Ovary (tissue), 3 donors: Measurements from ENCODE around the gene FIGLA.

Experiments used
- CTCF ChIP-seq, 3 donors: fragments of 450-650 bp in 2 of 3; fragments of 200-600 bp in 1 of 3; IDR thresholded peaks; one replicate each; pipeline versions ENCODE4 v1.5.1 to v1.8.0; 2016 to 2022; ENCODE audit warnings: antibody characterized with exemption in 3 of 3, mild to moderate bottlenecking in 1 of 3
- EP300 ChIP-seq: sonication (generic); formaldehyde crosslinking; IDR thresholded peaks from one replicate; pipeline ENCODE4 v1.6.1; 2017; ENCODE audit warnings: antibody characterized with exemption
- POLR2A ChIP-seq: fragments of 450-650 bp; IDR thresholded peaks from one replicate; pipeline ENCODE4 v1.6.1; 2017; ENCODE audit warnings: antibody characterized with exemption, mild to moderate bottlenecking, moderate library complexity
- donor health status: DM: no; HTN: no; CAD: no.

- TF ChIP-seq CTCF (IDR thresholded peaks at IDR 0.05) (no peak), POLR2A (no peak), EP300 (no peak)
These were observed 17.8 kb downstream of the FIGLA start for GRCh38 chr2:70772486-70773155.
